Esophagus muscularis mucosa (tissue), 2 donors: ENCODE data around the gene EIF4G2.

Experiments
- POLR2A ChIP-seq: fragments of 450-650 bp; IDR thresholded peaks from one replicate; pipeline ENCODE4 v1.6.1; 2017; ENCODE audit warnings: antibody characterized with exemption, moderate library complexity, mild to moderate bottlenecking, low read depth
- POLR2AphosphoS5 ChIP-seq, 2 donors: sonication (generic); formaldehyde crosslinking; IDR thresholded peaks; one replicate each; pipeline ENCODE4 v1.6.1; 2017; ENCODE audit warnings: antibody characterized with exemption in 2 of 2

DNA sequence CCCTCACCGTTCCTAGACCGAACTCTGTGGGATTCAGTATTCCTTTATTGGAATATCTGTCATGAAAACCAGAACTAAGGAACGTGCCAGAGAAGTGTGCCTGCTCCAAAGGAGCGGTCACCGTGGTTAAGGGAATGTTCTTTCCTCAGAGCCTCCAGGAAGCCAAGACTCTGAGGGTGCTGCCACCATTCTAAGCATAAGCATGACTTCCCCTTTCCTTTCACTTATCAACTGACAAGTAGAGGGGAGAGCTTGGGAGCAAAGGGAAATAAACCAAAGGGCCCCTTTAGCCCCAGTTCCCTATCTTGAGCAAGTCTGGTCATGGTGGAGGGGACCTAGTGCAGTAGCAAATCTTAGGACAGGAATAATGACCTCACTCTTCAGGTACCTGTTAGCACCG, 30.9 kb downstream of the EIF4G2 start:
- TF ChIP-seq POLR2A (no peak), POLR2AphosphoS5 (IDR thresholded peaks at IDR 0.05) (no peak)
